GM12878 (cell line): Measurements from ENCODE around the gene TAPBPL. TPM values are rescaled to one million over a fixed set of nuclear protein-coding genes. Genes with fewer than 3 reads are reported as not detected.

ENCODE experiments used
- ASH2L ChIP-seq: fragments of 300-600, 200-600 bp; sonication (generic); IDR thresholded peaks from 2 replicates; pipeline ENCODE4 v1.6.1; 2017; ENCODE audit warnings: low read depth, mild to moderate bottlenecking, borderline replicate concordance
- BMI1 ChIP-seq: fragments of 450-650 bp; IDR thresholded peaks from 2 replicates; pipeline ENCODE4 v1.6.1; 2016; ENCODE audit warnings: mild to moderate bottlenecking, moderate library complexity, borderline replicate concordance
- CBX5 ChIP-seq: sonication (generic); IDR thresholded peaks from 2 replicates; pipeline ENCODE4 v1.6.1; 2016; ENCODE audit warnings: low read depth, moderate library complexity, mild to moderate bottlenecking, inconsistent platforms
- CEBPB ChIP-seq, 2 experiments: fragments of 150-350 bp in 1 of 2; IDR thresholded peaks; 2 replicates each; pipeline ENCODE4 v1.6.1; 2012 to 2014; ENCODE audit warnings: low read depth in 2 of 2, low read length in 2 of 2, borderline replicate concordance in 1 of 2, inconsistent platforms in 1 of 2
- CREB1 ChIP-seq: IDR thresholded peaks from 2 replicates; pipeline ENCODE4 v1.6.1; 2012; ENCODE audit warnings: low read depth, mild to moderate bottlenecking, inconsistent platforms
- EZH2 ChIP-seq: IDR thresholded peaks from 2 replicates; pipeline ENCODE4 v1.6.1; 2012; ENCODE audit warnings: low read depth, mild to moderate bottlenecking, control low read depth, inconsistent platforms, low read length, borderline replicate concordance; ENCODE audit not compliant: control insufficient read depth
- FOS ChIP-seq: IDR thresholded peaks from 3 replicates; pipeline ENCODE4 v1.6.1; 2011; ENCODE audit warnings: borderline replicate concordance; ENCODE audit not compliant: insufficient read length; ENCODE audit errors: extremely low read depth
- FOXM1 ChIP-seq: IDR thresholded peaks from 2 replicates; pipeline ENCODE4 v1.6.1; 2012; ENCODE audit warnings: low read depth, mild to moderate bottlenecking, inconsistent platforms, low read length, moderate library complexity
- HDAC6 ChIP-seq: fragments of 200-600 bp; sonication (generic); IDR thresholded peaks from one replicate; pipeline ENCODE4 v1.8.0; 2017; ENCODE audit warnings: antibody characterized with exemption; ENCODE audit not compliant: unreplicated experiment
- KDM1A ChIP-seq: fragments of 200-600 bp; sonication (generic); IDR thresholded peaks from 2 replicates; pipeline ENCODE4 v1.6.1; 2016; ENCODE audit warnings: borderline replicate concordance
- KLF5 ChIP-seq: fragments of 450-650 bp; IDR thresholded peaks from 2 replicates; pipeline ENCODE4 v1.6.1; 2014; ENCODE audit warnings: mild to moderate bottlenecking; ENCODE audit not compliant: partially characterized antibody
- MXI1 ChIP-seq: fragments of 150-350 bp; IDR thresholded peaks from 2 replicates; pipeline ENCODE4 v1.6.1; 2011; ENCODE audit warnings: low read depth, mild to moderate bottlenecking, inconsistent platforms, low read length, improper control_type of control experiment
- NFYA ChIP-seq: IDR thresholded peaks from 2 replicates; pipeline ENCODE4 v1.6.1; 2011; ENCODE audit warnings: low read depth, mild to moderate bottlenecking, low read length, improper control_type of control experiment, borderline replicate concordance
- NR2C1 ChIP-seq: fragments of 450-650 bp; IDR thresholded peaks from 2 replicates; pipeline ENCODE4 v1.6.1; 2017; ENCODE audit warnings: antibody characterized with exemption, mild to moderate bottlenecking, moderate library complexity
- NR2C2 ChIP-seq: IDR thresholded peaks from 2 replicates; pipeline ENCODE4 v1.6.1; 2011; ENCODE audit warnings: borderline replicate concordance, low read depth; ENCODE audit not compliant: control insufficient read depth, insufficient read length
- NRF1 ChIP-seq: conservative IDR thresholded peaks from 2 replicates; pipeline ENCODE4 v1.6.1; 2011; ENCODE audit warnings: mild to moderate bottlenecking, low read depth, low read length, improper control_type of control experiment
- PAX8 ChIP-seq: fragments of 450-650 bp; IDR thresholded peaks from 2 replicates; pipeline ENCODE4 v1.6.1; 2017; ENCODE audit warnings: mild to moderate bottlenecking, moderate library complexity
- RAD51 ChIP-seq: fragments of 450-650 bp; IDR thresholded peaks from 2 replicates; pipeline ENCODE4 v1.6.1; 2016; ENCODE audit warnings: moderate library complexity, mild to moderate bottlenecking, inconsistent platforms
- RBBP5 ChIP-seq: fragments of 200-600 bp; sonication (generic); conservative IDR thresholded peaks from 2 replicates; pipeline ENCODE4 v1.6.1; 2016
- SIN3A ChIP-seq: IDR thresholded peaks from 2 replicates; pipeline ENCODE4 v1.6.1; 2012; ENCODE audit warnings: low read depth, low read length, improper control_type of control experiment
- SIX5 ChIP-seq: IDR thresholded peaks from 2 replicates; pipeline ENCODE4 v1.6.1; 2011; ENCODE audit warnings: mild to moderate bottlenecking, low read depth, low read length, moderate library complexity; ENCODE audit not compliant: severe bottlenecking
- SP1 ChIP-seq: IDR thresholded peaks from one replicate; pipeline ENCODE4 v1.6.1; 2011; ENCODE audit warnings: low read depth, low read length
- SREBF1 ChIP-seq: IDR thresholded peaks from 2 replicates; pipeline ENCODE4 v1.6.1; 2012; ENCODE audit warnings: mild to moderate bottlenecking, low read length
- SREBF2 ChIP-seq: IDR thresholded peaks from 2 replicates; pipeline ENCODE4 v1.6.1; 2012; ENCODE audit warnings: mild to moderate bottlenecking, low read length
- TBL1XR1 ChIP-seq: IDR thresholded peaks from 2 replicates; pipeline ENCODE4 v1.6.1; 2012; ENCODE audit warnings: low read depth, low read length, improper control_type of control experiment
- TCF12 ChIP-seq: IDR thresholded peaks from 2 replicates; pipeline ENCODE4 v1.6.1; 2011; ENCODE audit warnings: low read depth, mild to moderate bottlenecking, low read length
- TCF3 ChIP-seq: IDR thresholded peaks from 2 replicates; pipeline ENCODE4 v1.6.1; 2012; ENCODE audit warnings: low read depth, mild to moderate bottlenecking, low read length, borderline replicate concordance; ENCODE audit not compliant: insufficient read depth
- ZNF24 ChIP-seq: fragments of 450-650 bp; IDR thresholded peaks from 2 replicates; pipeline ENCODE4 v1.6.1; 2017; ENCODE audit warnings: antibody characterized with exemption, mild to moderate bottlenecking
- ZNF384 ChIP-seq: IDR thresholded peaks from 2 replicates; pipeline ENCODE4 v1.6.1; 2012; ENCODE audit warnings: low read depth, mild to moderate bottlenecking, low read length, improper control_type of control experiment, borderline replicate concordance
- ZSCAN29 ChIP-seq: fragments of 450-650 bp; IDR thresholded peaks from 2 replicates; pipeline ENCODE4 v1.6.1; 2017; ENCODE audit warnings: mild to moderate bottlenecking, moderate library complexity
- polyA plus RNA-seq, 11 experiments: library from polyadenylated mRNA; depleted of rRNA in 4 of 11; unstranded in 6 of 11; stranded (reverse) in 5 of 11; fragments of >200 nt; fragmentation: Nextera tagmentation in 4 of 11; fragmentation: Illumina TruSeq in 1 of 11; extraction: Ambion mirVana in 4 of 11; extraction: Trizol in 1 of 11; gene quantifications; 1 replicate in 1 of 11; 2 replicates in 10 of 11; pipeline versions ENCODE4 v1.2.1 to v1.2.3, GENCODE V29; 2011 to 2016; ENCODE audit warnings: inconsistent platforms in 2 of 11, missing spikeins in 2 of 11, low read depth in 1 of 11
- total RNA-seq, 4 experiments: library from RNA; depleted of rRNA in 3 of 4; stranded (reverse); fragments of >200 nt in 3 of 4; fragmentation: Illumina TruSeq in 1 of 4; extraction: Trizol in 1 of 4; gene quantifications; 2 replicates each; pipeline versions ENCODE4 v1.2.1 to v1.2.3, GENCODE V29; 2013 to 2021
- TF ChIP-seq, protein P1 (sequence below): fragments of 450-650 bp; IDR thresholded peaks from 2 replicates; pipeline ENCODE4 v1.6.1; 2018; ENCODE audit warnings: borderline replicate concordance, mild to moderate bottlenecking; ENCODE audit not compliant: partially characterized antibody

Gene TAPBPL
- total and polyA plus RNA-seq, 10 of the 15 experiments (the other 5 are each of a cell fraction or from before 2014, with no cell fraction given) = 12.4 to 45.0 (median 29.9) TPM

DNA sequence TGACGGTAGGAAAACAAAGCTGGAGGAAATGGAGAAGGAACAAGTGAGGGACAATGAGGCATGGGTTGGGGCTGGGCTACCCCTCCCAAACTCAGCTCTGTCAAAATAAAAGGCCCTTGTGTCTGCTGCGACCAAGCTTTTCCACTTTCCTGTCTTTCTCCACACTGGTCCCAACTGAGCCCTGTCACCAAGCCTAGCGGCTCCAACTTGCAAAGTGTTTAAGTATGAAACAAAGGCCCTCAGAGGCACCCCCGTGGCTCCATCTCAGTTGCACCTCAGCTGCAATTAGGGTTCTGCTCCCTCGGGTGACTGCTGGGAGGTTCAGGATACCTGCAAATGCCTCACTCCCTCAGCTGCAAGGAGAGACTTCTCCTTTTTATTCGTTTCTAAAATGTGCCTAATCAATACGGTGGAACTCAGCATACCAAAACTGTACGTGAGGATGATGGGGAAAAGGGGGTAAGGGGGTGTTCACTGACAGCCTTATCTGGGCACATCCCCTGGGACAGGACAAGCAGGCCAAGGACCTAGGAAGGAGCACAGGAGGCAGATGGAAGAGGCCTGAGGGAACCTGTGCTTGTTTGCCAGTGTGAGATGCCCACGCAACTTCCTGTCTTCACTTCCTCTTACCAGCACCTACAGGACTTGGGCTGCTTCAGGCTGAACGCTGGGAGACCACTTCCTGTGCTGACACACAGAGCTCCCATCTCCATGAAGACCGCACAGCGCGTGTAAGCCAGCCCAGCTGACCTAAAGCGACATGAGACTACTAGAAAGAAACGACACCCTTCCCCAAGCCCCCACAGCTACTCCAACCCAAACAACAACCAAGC lies 9.8 kb downstream of the TAPBPL start (continued):
- TF ChIP-seq FOXM1 (peak; percentile 51; the same call in 1 of the 2 replicates), SREBF1 (no peak), ZNF24 (no peak), CBX5 (no peak), HDAC6 (no peak), TCF3 (peak; percentile 62; the same call in 1 of the 2 replicates), FOS (no peak), KDM1A (no peak), ASH2L (0 out of 2 replicates have a peak, but pooled peaks have one; percentile 24), ZSCAN29 (no peak), ZNF384 (no peak), NRF1 (no peak), SIN3A (no peak), SIX5 (no peak), EZH2 (no peak), RBBP5 (no peak), BMI1 (no peak), NR2C2 (no peak), SREBF2 (no peak), RAD51 (peak; percentile 75), CREB1 (peak; percentile 81; the same call in 1 of the 2 replicates), KLF5 (no peak), SP1 (peak; percentile 82), TBL1XR1 (no peak), NFYA (no peak), PAX8 (no peak), NR2C1 (no peak), TCF12 (peak; percentile 79; the same call in 1 of the 2 replicates), MXI1 (peak; percentile 74), CEBPB (IDR thresholded peaks at IDR 0.05; ENCODE audit: borderline replicate concordance in 1 of 2, low read depth in 2 of 2, low read length in 2 of 2) (no peak)
- TF ChIP-seq, protein P1, sequence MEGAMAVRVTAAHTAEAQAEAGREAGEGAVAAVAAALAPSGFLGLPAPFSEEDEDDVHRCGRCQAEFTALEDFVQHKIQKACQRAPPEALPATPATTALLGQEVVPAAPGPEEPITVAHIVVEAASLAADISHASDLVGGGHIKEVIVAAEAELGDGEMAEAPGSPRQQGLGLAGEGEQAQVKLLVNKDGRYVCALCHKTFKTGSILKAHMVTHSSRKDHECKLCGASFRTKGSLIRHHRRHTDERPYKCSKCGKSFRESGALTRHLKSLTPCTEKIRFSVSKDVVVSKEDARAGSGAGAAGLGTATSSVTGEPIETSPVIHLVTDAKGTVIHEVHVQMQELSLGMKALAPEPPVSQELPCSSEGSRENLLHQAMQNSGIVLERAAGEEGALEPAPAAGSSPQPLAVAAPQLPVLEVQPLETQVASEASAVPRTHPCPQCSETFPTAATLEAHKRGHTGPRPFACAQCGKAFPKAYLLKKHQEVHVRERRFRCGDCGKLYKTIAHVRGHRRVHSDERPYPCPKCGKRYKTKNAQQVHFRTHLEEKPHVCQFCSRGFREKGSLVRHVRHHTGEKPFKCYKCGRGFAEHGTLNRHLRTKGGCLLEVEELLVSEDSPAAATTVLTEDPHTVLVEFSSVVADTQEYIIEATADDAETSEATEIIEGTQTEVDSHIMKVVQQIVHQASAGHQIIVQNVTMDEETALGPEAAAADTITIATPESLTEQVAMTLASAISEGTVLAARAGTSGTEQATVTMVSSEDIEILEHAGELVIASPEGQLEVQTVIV = no peak
